Measurements from ENCODE around the gene WDCP.

DNA sequence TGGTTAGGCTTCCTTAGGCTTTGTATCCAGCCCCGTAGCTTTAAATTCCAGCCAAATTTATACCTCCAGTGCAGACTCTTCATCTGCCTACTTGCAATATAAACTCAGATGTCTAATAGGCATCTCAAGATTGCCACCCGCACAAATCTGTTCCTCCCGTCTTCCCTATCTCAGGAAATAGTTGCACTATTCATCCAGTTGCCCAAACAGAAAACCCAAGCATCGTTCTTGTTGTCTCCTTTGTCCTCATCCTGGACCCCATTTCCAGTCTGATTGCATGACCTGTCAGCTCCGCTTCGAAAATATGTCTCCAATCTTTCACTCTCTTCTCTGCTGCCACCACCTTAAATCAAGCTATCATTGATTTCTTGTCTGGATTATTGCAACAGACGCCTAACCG is 4.6 kb upstream of the WDCP start:
- TF ChIP-seq POLR2A (IDR thresholded peaks at IDR 0.05; ENCODE audit: borderline replicate concordance, extremely low read depth, insufficient read depth, insufficient read length), result no peak
- TF ChIP-seq, protein P1, sequence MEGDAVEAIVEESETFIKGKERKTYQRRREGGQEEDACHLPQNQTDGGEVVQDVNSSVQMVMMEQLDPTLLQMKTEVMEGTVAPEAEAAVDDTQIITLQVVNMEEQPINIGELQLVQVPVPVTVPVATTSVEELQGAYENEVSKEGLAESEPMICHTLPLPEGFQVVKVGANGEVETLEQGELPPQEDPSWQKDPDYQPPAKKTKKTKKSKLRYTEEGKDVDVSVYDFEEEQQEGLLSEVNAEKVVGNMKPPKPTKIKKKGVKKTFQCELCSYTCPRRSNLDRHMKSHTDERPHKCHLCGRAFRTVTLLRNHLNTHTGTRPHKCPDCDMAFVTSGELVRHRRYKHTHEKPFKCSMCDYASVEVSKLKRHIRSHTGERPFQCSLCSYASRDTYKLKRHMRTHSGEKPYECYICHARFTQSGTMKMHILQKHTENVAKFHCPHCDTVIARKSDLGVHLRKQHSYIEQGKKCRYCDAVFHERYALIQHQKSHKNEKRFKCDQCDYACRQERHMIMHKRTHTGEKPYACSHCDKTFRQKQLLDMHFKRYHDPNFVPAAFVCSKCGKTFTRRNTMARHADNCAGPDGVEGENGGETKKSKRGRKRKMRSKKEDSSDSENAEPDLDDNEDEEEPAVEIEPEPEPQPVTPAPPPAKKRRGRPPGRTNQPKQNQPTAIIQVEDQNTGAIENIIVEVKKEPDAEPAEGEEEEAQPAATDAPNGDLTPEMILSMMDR (IDR thresholded peaks at IDR 0.05 in 2 of 3, conservative IDR thresholded peaks at IDR 0.05 in 1 of 3; ENCODE audit: borderline replicate concordance in 1 of 3, insufficient read depth in 1 of 3, low read depth in 2 of 3, low read length in 2 of 3), result no peak

Measured in HCT116 (cell line).